Measurements from ENCODE around the gene INPP5F.
"Not testable (repeated sequence)": the region's sequence is repeated elsewhere in the genome, so short reads cannot be mapped to it uniquely, and the experiment has no call there.

INPP5F gene

DNA sequence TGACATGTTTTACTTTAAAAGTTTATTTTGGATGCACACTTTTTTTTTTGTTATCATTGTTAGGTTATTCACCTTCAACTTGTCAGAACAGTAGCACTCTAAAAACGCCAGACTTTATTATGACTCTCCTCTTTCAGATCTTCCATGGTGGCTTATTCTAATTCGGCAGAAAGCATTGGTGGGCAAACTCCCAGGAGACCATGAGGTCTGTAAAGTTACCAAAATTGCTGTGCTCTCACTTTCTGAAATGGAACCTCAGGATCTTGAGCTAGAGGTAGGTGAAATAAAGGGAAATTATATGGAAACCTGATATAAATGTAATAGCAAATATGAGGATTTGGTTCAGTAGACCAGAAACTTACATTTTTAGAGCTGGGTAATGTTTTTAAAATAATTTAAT, 55.6 kb downstream of the INPP5F start:
- no peak for DNase-seq

DNA sequence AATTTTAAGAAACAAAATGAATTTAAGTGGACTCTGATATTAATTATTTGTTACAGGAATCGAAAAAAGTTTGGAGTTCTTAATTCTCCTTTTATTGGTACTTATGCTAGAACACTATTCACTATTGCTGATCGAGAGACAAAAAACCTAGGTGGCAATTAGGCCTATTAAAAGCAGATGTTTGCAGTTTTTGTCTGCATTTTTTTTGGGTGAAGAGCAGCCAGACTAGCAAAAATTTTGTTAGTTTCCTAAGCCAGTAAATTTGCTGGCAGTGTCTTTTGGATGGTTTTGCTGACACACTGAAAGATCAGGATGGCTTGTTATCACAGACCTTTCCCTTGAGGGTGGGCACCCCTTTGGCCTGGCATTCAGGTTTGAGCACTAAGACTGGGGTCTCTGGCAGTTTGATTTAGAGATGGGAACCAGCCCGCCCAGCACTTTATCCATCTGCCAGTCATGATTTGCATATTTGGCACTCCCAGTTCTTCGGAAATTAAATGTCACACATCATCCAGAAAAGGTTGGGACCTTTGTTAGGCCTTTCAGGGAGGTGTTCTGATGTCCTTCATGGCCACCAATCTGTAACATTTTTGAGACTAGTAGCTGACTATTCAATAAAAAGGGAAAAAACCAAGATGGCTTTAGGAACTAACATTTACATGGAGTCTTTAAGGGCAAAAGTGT, 57.3 kb downstream of the INPP5F start:
- no peak for DNase-seq

DNA sequence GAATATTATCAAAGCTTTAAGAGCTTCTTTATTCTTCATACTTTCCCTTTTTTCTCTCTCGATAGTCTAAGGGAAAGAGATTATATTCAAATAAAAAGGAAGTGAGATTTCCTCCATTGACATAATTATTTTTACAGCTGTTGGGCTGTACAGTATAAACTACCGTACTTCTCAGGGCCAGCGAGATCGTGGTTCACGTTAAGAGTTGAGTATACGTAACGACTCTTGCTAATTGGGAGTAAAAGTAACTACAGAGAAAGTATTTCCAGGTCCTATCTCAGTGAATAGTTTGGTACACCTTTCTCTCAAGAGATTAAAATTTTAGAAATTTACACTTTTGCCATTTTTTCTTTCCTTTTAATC, 57.8 kb downstream of the INPP5F start:
- no peak for DNase-seq

DNA sequence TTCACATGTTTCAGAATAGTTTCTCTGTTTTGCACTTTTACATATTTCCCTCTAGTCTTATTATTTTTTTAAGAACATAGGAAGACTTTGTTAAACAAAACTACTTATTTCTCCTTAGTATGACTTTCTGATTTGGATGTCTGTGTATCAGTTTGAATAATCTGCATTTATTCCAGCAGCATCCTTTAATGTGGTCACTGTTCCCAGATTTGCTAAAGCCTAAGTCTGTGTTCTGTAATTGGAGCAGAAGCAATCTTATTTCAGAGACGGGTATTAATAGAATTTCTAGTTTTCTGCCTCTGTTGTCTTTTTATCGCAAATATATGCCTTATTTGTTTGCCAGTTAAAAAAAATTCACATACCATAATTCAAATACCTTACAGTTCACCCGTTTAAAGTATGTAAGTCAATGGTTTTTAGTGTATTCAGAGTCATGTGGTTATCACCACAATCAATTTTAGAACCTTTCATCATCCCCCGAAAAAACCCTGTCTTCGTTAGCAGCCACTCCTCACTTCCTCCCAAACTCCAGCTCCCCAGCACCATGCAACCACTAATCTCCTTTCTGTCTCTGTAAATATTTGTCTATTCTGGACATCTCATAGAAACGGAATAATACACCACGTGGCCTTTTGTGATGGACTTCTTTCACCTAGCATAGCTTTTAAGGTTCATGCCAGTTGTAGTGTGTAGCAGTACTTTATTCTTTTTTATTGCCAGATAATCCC, 58.7 kb downstream of the INPP5F start:
- peak; percentile 80 for DNase-seq

DNA sequence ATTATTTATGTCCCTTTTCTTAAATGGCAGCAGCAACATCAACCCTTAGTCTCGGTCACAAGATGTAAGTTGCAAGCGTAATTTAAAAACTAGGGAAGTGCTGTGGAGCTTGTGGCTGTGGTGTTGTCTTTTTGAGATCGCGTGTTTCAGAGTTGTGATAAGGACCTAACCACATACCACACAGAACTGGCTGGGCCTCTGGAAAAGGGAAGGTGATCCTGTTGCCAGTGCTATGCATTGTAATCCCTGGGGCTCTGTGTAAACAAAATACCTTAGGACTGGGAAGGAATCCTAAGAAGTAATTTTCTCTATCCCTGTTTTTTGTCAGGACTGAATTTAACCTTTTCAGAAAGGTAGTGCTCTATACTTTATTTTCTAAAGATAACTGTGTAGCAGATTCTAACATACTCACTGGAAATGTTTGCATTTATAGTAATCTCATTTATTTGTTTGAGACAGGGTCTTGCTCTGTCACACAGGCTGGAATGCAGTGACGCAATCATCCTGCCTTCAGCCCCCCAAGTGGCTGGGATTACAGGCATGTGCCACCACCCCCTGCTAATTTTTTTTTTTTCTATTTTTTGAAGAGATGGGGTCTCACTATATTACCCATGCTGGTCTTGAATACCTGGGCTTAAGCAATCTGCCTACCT, 60.4 kb downstream of the INPP5F start:
- peak; percentile 14 for DNase-seq

DNA sequence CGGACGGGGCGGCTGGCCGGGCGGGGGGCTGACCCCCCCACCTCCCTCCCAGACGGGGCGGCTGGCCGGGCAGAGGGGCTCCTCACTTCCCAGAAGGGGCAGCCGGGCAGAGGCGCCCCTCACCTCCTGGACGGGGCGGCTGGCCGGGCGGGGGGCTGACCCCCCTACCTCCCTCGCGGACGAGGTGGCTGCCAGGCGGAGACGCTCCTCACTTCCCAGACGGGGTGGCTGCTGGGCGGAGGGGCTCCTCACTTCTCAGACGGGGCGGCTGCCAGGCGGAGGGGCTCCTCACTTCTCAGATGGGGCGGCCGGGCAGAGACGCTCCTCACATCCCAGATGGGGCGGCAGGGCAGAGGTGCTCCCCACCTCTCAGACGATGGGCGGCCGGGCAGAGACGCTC, 69.3 kb downstream of the INPP5F start:
- not testable (repeated sequence) for DNase-seq

DNA sequence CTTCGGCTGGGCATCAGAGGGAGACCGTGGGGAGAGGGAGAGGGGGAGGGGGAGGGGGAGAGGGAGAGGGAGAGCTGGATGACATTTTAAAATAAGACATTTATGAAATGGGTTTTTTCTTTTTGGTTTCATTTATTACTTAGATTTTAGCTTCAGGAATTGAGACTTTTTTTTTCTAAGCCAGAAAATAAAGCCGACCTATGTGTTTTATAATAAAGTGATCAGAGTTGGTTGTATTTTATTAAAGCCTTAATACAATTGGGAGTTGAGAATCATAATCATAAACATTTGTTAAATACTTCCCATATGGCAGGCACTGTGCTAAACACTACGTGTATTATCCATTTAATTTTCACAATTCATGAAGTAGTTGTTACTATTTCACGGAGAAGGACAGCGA, 70.2 kb downstream of the INPP5F start:
- DNase-seq = no peak

DNA sequence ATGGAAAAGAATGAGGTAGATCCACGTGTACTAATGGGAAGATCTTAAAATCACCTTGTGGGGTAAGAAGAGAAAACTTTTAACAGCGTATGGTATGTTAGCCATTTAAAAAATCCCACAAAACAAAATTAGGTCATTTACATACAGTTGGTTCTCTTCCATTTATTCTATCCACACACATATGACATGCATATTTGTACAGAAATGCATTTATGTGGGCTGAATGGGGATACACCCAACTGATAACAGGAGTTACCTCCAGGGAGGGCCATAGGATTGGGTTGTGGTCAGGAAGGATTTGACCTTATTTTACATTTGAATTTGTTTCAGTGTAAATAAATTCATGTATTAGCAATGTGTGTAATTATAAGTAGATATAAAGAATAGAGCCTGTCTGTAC, 75.3 kb downstream of the INPP5F start:
- DNase-seq = no peak

DNA sequence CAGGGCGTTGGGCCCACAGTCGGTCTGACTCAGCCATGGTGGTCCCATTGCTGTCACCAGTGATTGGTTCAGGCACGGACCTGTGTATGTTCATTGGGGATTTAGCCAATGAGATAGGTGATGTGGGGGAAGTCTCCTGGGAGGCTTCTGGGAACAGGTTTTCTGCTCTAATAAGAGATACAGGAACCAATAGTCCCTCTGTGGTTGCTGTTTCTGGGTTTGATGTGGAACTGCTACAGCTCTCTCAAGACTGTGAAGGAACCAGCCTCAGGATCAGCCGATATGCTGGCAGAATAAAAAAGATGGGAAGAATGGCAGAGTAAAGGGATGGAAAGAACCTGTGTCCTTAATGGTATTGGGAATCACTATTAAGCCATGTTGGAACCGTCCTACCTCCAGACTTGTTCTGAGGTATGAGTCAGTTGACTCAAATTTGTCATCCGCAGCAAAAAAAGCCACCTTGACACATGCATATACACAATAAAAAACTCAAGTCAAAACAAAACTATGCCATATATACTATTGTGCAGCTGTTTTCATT, 76.2 kb downstream of the INPP5F start:
- DNase-seq = no peak

DNA sequence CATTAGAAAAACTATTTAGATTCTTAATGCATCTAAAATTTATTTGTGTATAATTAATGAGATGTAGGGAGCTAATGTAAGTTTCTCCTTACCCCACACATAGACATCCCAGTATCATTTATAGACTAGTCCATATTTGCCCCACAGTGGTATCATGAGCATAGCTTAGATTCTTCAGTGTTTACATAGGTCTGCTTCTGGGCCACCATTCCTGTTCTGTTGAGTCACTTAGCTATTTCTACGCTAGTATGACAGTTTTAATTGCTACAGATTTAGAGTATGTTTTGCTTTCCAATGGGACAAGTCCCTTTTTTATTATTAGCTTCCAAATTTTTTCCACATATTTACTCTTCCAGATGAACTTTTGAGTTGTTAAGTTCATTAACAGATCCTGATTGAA, 77.4 kb downstream of the INPP5F start:
- no peak for DNase-seq

DNA sequence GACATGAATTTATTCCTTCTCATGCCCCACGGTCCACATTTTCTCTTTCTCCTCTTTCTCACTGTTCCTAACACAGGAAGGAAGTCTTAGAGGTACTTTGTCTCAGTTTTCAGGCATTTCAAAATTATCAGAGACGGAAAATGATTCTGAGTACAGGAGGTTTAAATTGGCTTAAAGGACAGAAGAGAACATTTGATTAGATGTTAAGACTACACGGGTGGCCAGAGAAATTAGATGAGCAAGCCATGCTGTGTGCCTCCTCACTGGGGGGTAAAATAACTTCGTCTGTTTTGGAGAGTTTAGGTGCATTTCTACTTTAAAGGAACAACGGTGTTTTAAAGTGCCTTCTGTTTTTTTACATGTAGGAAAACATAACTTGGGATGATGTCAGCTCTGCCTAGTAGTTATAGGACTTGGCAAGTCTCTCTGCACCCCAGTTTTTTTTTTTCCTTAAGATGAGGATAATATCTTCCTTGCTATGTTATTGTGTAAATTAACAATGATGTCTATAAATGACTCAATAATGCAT, 79.9 kb downstream of the INPP5F start:
- no peak for DNase-seq

DNA sequence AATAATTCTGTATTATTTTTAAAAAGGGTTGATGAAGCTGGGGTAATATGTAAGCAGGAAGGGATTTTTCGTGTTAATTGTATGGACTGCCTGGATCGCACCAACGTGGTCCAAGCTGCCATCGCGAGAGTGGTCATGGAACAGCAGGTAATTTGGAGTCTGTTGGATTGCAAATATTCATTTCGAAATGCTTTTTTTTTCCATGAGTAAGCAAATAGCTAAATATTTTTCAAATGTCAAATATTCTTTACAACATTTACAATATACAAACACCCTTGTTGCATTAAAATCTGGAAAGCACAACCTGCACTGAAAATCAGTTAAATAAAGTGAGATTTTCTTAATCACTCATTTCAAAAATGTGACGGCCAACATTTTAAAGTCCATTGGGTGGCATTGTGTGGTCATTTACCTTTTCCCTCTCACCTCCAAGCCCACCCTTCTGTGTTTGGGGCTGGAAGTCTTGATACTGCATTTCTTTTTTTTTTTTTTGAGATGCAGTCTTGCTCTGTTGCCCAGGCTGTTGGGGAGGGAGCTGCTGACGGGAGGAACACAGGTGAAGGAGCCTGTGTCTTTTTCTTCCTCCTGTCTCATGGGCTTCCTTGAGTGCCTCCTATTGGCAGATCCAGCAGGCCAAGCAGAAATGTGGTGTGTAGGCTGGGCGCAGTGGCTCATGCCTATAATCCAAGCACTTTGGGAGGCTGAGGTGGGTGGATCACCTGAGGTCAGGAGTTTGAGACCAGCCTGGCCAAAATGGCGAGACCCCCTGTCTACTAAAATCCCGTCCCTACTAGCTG, 80.7 kb downstream of the INPP5F start:
- no peak for DNase-seq

DNA sequence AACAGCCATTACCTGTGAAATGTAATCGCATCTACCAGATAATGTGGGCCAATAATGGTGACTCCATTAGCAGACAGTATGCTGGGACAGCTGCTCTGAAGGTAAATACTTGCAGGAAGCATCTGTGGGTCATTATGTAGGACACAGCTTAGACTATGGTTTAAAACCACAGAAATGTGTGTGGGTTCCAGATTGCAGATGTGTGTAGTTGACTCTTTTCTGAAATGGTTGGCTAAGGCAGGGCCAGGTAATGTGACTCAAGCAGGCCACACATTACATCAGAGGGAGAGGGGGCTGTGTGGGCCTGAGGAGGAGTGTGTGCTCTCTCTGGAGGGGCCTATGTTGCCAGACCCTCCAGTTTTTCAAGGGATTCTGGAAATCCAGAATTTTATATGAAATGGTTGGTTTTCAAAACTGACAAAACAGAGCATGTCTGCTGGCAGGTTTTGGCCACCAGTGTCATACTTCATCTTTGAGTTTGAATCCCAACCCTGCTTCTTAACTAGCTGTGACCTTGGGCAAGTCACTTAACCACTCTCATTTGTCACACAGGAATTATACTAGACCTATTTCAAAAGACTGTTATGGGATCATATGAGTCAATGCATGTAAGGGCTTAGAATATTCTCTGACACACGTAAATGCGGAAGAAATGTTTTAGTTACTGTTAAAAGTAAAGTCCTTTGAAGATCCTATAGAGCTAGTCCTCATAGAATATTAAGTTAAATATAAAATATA, 82.3 kb downstream of the INPP5F start:
- peak; percentile 76 for DNase-seq

DNA sequence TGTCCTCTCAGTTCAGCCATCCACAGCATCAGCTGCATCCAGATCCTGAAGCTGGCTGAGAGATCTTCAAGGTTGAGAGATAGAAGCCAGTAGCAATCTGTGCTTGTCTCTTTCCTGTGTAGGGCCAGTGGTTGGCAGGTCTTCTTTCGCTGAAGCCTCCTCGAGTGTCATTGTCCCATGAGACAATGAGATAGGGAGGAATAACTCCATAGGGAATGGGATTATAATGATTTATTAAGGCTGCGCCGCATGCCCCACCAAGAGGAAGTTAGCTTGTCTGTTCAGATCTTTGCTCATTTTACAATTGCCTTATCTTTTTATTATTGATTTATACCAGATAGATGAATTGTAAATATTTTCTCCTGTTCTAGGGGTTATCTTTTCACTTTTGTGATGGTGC, 85.3 kb downstream of the INPP5F start:
- peak; percentile 14 for DNase-seq

DNA sequence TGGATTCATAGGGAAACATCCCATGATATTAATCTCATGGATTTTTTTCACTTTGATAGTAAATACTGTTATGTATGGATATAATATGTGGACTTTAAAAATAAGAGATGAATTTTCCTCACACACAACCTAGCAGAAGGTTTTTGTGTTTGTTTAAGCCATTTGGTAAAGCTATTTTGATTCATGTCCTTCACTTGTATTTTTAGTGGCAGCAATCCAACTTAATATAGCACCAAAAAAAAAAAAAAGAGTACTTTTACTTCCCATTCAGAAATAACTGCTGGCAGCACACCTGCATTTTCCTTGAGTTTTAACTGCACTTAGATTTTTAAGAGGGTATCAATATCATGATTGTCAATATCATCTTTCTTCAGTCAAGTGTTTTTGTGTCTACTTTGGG, 86.8 kb downstream of the INPP5F start:
- no peak for DNase-seq

DNA sequence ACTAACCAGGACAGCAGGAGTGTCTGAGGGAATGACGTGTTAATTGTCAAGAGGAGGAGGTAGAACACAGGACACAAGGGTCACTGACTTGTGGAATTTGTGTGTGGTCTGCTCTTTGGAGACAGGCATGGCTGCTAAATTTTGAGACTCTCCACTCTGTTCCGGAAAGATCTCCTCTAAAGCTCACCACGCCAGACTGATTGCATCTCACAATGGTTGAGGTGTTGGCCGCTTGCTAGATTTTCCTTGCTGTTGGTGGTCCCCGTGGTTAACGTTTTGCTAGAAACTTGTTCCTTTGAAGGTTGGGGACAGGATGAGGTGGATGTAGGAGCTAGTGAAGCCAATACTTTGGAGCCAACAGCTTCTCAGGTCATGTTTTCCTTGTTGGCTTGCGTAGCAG, 89.8 kb downstream of the INPP5F start:
- no peak for DNase-seq

DNA sequence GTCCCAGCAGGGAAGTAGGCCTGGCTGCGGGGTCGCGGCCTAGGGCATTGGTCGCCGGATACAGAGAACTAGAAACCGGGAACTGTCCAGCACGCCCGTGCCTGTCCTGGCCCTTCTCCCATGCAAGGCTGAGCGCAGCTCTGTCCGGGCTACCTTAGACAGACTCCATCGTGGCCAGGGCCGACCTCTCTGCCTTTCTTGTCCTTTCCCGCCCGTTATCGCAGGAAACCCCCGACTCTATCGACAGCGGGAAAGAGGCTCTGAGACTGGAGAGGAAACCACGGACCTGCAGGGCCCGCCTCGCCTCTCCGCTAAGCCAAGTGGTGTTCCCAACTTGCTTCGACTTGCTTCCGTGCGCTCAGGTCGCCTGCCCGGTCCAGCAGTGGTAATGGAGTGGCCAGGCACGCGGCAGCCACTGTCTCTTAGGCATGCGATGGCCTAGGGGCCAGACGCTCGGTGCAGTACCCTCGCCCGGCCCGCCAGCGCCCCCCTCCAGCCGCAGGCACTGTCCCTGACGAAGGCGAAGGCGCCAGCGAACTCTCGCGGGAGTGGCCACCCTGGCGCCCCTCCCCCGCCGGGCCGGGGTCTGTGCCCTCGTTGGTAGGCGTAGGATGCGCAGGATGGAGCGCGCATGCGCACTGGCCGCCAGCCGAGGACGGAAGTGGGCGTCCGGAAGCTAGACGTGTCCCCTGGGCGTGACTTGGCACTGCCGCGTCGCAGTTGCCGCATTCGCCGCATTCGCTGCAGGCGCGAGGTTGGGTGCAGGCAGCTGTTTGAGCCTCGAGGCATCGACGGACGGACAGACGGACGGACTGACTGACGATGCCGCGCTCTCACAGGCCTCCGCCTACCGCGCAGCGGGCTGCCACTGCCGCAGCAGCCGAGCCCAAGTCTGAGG, 92.4 kb downstream of the INPP5F start:
- DNase-seq = no peak

DNA sequence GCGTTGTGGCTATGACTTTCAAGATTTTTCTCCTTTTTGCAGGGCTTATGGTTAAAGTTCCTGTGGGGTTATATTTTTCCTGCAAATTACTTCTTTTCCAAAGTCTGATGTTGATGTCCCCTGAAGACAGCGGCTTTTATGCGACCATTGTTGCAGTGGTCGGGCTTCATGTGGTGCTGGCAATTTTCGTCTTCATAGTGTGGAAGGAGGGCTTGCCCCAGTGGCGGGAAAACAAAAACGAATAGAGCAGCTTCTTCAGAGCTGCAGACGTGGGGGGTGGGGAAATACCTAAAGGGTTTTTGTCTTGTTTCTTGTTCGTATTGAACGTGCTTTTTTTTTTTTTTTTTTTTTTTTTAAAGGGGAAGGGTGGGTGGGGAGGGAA, 93.0 kb downstream of the INPP5F start:
- DNase-seq = no peak

DNA sequence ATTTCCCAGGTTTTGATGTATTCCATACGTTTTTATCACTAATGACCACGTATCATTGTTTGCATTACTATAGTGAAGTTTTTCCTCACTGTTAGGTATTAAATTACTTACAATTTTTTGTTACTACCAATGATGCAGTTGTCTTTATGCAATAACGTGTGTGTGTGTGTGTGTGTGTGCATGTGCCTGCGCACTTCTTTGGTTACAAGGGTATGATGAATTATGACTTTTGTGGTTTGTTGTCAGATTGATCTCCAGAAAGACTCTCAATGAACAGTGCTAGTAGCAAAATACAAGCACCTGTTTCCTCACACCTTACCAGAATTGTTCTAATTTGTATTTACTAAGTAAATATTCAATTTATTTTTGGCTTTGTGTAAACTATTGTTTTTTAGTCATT, 95.3 kb downstream of the INPP5F start:
- DNase-seq = no peak

DNA sequence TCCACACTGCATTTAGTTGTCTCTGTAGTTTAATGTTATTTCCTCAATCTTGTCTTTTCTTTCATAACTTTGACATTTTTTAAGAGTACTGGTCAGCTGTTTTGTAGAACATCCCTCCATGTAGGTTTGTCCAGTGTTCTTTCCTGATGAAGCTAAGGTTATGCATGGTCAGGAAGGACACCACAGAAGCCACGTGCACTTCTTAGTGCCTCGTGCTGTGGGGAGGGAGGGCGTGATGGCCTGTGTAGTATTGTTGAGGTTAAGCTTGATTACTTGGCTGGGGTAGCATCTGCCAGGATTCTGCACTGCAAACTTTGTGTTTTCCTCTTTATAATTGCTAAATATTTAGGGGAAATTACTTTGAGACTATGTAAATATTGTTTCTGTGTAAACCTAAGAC, 98.4 kb downstream of the INPP5F start:
- DNase-seq = no peak

DNA sequence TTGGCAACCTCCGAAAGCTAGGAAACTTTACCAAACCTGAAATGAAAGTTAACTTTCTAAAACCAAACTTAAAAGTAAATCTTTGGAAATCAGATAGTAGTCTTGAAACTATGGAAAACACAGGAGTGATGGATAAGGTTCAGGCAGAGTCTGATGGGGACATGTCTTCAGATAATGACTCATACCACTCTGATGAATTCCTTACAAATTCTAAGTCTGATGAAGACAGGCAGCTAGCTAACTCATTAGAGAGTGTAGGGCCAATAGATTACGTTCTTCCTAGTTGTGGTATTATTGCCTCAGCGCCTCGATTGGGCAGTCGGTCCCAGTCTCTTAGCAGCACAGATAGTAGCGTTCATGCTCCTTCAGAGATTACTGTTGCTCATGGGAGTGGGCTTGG, 100.9 kb downstream of the INPP5F start:
- DNase-seq = no peak

All from NCI-H146 (cell line).